ENCODE results near the gene ZFPM1. TPM values are rescaled to one million over a fixed set of nuclear protein-coding genes. Genes with fewer than 3 reads are reported as not detected.
"Not testable (repeated sequence)": the region's sequence is repeated elsewhere in the genome, so short reads cannot be mapped to it uniquely, and the experiment has no call there.

Gene ZFPM1
- total RNA-seq, 1 donor from 2014 or later, result 1.4 TPM

DNA sequence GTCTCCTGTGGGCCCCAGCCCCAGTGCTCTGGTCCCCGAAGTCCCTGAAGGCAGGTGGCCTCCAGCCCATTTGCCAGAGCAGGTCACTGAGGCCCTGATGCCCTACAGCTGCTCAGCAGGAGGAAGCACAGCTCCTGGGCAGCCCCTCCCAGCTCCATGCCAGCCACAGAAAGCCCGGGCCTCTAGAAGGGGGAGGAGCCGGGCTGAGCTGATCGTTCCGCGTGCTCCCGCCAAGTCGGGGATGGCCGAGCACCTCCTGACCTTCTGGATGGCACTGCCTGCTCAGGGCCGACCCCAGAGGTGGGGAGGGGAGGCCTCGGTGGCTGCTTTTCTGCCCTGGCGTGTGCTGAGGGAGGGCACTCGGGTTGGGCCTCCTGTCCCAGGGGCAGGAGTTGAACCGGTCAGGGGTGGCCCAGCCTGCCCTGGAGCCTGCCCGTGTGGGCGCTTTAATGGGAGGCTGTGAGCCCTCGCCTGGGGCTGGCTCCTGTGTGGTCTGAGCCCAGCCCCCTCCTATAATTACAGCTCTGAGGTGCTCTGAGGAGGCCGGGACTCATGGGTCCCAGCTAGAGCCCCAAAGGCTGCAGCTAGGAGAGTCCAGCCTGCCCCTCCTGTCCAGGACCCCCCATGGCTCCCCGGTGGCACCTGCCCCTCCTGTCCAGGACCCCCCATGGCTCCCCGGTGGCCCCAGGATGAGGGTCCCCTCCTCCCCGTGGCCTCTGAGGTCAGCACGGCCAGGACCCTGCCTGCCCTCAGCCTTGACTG, 29.7 kb downstream of the ZFPM1 start:
- DNase-seq, result no peak

- DNase-seq, result no peak
Observed at GRCh38 chr16:88483392-88483641, 30.2 kb downstream of the ZFPM1 start.

DNA sequence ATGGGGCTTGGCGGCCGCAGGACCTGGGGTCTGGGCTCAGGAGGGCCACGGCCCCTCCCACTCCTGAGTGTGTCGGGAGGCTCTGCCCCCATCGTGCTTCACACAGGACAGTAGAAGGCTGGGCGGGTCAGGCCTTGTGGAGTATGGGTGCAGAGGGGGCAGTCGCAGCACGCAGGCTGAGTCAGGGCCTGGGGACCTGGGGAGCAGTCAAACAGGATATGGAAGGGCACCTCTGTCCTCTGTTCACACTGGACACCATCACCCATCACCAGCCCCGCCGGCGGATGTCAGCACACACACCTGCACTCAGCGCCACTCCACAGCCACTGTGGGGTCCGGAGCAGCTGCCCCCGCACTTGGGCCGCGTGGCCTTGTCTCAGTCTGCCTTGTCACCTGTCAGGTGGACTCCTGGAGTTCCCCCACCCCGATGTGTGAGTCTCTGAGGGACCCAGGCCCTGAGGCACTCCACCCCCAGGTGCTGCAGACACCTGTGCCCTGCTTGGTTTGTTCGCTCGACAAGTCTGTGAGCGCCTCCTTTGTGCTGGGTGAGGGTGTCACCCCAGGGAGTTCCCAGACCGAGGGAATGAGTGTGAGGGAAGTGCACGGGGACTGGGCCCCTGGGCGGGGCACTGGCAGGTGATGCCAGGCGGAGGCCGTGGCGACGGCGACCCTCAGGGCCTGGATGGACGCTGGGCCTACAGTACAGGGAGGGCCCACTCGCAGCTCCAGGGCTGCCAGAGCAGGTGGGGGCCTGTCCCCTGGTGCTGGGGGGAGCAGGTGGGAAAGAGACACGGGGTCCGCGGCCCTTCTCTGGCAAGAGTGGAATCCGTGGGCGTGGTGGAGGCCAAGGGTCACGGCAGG, 31.7 kb downstream of the ZFPM1 start:
- DNase-seq, result no peak

GRCh38 chr16:88485366-88485741, 32.3 kb downstream of the ZFPM1 start:
- not testable (repeated sequence) for DNase-seq

- DNase-seq, result no peak
Observed at GRCh38 chr16:88486398-88487123, 33.5 kb downstream of the ZFPM1 start.

DNA sequence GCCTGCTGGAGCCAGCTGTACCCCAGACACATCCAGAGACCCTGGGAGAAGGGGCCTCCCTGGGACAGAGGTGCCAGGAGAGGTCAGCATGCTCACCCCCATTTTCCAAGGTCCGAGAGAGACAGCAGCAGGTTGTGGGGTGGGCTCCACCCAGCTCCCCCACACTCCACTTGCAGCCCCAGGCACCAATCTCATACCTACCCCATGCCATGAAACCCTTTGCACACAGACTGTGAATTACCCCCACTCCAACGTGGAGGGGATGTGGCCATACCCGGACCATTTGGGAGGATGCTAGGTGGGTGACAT, 34.0 kb downstream of the ZFPM1 start:
- DNase-seq, result no peak

GRCh38 chr16:88487920-88488851, 35.1 kb downstream of the ZFPM1 start:
- no peak for DNase-seq

- DNase-seq, result no peak
Observed at GRCh38 chr16:88489163-88489741, 36.2 kb downstream of the ZFPM1 start.

GRCh38 chr16:88491001-88491559, 38.0 kb downstream of the ZFPM1 start:
- no peak for DNase-seq

- DNase-seq, result no peak
Observed at GRCh38 chr16:88491560-88492310, 38.7 kb downstream of the ZFPM1 start.

GRCh38 chr16:88493879-88494278, 40.8 kb downstream of the ZFPM1 start:
- no peak for DNase-seq

DNA sequence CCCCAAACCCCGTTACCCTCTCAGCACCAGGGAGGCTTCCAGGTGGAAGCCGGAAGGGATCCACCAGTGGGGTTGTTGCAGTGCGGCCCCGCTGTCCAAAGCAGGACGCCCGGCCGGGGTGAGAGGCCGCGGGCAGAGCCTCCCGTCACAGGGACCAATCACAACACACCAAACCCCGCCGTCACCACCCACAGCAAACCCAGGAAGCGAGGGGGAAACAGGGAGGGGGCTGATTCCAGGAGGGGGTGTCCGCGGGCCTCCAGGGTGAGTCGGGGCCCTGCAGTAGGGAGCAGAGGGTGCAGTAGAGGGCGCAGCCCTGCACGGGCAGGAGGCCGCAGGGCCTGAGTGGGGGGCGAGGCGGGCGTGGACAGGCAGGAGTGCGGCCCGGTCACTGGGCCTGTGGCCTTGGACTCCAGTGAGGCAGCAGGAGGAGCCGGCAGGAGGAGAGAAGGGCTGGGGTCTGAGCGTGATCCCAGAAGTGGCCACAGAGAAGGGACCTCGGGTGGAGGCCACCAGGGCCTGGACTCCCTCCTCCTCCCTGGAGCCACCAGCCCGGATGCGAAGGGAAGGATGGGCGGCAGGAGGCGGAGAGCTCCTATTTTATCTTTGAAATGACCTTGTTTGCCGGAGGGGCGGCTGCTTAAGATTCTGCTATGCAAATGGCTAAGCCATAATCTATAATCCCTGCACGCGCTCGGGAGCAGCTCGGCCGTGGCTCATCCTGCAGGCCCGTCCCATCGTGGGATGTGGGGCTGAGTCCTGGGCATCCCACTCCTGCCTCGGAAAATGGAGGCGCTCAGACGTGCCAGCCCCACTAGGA, 41.5 kb downstream of the ZFPM1 start:
- no peak for DNase-seq

- DNase-seq, result no peak
Observed at GRCh38 chr16:88495268-88495772, 42.2 kb downstream of the ZFPM1 start.

- DNase-seq, result no peak
Observed at GRCh38 chr16:88497561-88498462, 44.7 kb downstream of the ZFPM1 start.

DNA sequence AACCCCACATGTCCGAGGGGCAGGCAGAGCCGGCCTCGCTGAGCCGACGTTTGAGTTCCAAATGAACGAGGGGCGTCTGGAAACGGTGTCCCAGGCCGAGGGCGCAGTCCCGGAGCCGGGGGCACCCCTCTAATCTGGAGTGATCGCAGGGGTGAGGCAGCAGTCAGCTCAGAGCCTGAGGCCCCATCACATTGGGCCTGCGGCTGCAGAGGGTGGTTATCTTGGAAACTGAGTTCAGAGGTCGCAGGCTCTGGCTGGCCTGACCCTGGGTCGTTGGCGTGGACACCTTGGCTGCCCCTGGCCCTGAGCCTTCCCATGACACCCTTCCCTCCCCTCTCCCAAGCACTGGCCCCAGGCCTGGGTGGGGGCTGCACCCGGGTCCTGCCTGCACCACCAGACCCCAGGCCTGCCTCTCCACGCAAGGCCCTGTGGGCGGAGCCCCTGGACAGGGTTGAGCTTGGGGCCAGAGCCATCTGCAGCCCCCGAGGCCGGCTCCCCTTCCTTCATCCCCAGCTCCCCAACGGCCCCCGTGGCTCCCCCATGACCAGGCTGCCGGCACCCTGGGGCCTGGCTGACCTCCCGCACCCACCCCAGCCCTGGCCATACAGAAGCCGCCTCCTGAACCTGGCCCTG, 45.6 kb downstream of the ZFPM1 start:
- DNase-seq, result no peak

- no peak for DNase-seq
Observed at GRCh38 chr16:88499292-88499691, 46.2 kb downstream of the ZFPM1 start.

- peak; percentile 72 for DNase-seq
Observed at GRCh38 chr16:88499836-88500251, 46.8 kb downstream of the ZFPM1 start.

GRCh38 chr16:88500255-88500661, 47.2 kb downstream of the ZFPM1 start:
- DNase-seq, result no peak
